RWPE2 (cell line): ENCODE results near the gene TMEM185B.

Experiments used
- ATAC-seq: fragments of 200-7000 bp; cut with Tn5 transposase; 3 replicates; pipeline ENCODE4 v1.9.1; 2021; ENCODE audit warnings: low read depth
- DNase-seq: peaks from one replicate; pipeline ENCODE4 v3.0.0-alpha.2; 2020; ENCODE audit warnings: low spot score
- H3K27ac ChIP-seq: fragments of 450-650 bp; 2 replicates; pipeline ENCODE4 v1.5.1; 2017; ENCODE audit warnings: mild to moderate bottlenecking; ENCODE audit not compliant: poor library complexity, severe bottlenecking
- H3K27me3 ChIP-seq: fragments of 250-450 bp; sonication (Bioruptor Pico); 2 replicates; pipeline ENCODE4 v1.5.1; 2021; ENCODE audit warnings: mild to moderate bottlenecking, moderate library complexity; ENCODE audit not compliant: insufficient read depth, poor library complexity, severe bottlenecking
- H3K36me3 ChIP-seq: fragments of 250-450 bp; sonication (Bioruptor Pico); 2 replicates; pipeline ENCODE4 v1.5.1; 2020; ENCODE audit warnings: low read depth, mild to moderate bottlenecking, moderate library complexity
- H3K4me1 ChIP-seq: fragments of 250-450 bp; sonication (Bioruptor Pico); 2 replicates; pipeline ENCODE4 v1.5.1; 2021; ENCODE audit warnings: mild to moderate bottlenecking, moderate library complexity; ENCODE audit not compliant: insufficient read depth, poor library complexity, severe bottlenecking
- H3K4me3 ChIP-seq: fragments of 250-450 bp; sonication (Bioruptor Pico); 2 replicates; pipeline ENCODE4 v1.5.1; 2021; ENCODE audit warnings: mild to moderate bottlenecking, moderate library complexity; ENCODE audit not compliant: severe bottlenecking
- H3K9me3 ChIP-seq: fragments of 250-450 bp; sonication (Bioruptor Pico); 2 replicates; pipeline ENCODE4 v1.5.1; 2021; ENCODE audit warnings: mild to moderate bottlenecking, moderate library complexity; ENCODE audit not compliant: severe bottlenecking
- TF ChIP-seq, protein P1 (sequence below): fragments of 450-650 bp; IDR thresholded peaks from one replicate; pipeline ENCODE4 v1.5.1; 2017; ENCODE audit warnings: mild to moderate bottlenecking, moderate library complexity; ENCODE audit not compliant: poor library complexity, severe bottlenecking

TMEM185B gene

DNA sequence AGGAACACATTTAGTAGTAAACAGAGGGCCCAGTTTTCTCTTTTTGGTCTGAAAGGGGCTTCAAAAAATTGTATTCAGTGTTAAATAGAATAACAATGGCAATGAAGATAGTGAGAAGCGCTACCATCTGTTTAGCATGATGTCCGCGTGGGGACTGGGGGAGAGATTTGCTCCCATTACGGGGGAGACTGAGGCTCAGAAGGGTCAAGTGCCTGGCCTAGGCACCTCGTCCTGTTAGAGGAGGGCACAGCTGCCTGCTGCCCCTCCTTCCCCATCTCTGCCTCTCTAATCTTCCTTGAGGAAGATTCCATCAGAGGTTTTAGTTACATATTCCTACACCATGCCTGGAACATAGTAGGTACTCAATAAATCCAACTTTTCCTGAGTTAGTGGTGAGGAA, 10.1 kb upstream of the TMEM185B start:
- Histone ChIP-seq H3K27ac (no peak overlapping the region), H3K4me3 (no peak overlapping the region), H3K4me1 (peaks cover 14% of the 10 kb centered on the region), H3K36me3 (no peaks in the 10 kb centered on the region), H3K9me3 (no peaks in the 10 kb centered on the region), H3K27me3 (no peaks in the 10 kb centered on the region)
- DNase-seq (no peak), ATAC-seq (no peak)
- TF ChIP-seq, protein P1, sequence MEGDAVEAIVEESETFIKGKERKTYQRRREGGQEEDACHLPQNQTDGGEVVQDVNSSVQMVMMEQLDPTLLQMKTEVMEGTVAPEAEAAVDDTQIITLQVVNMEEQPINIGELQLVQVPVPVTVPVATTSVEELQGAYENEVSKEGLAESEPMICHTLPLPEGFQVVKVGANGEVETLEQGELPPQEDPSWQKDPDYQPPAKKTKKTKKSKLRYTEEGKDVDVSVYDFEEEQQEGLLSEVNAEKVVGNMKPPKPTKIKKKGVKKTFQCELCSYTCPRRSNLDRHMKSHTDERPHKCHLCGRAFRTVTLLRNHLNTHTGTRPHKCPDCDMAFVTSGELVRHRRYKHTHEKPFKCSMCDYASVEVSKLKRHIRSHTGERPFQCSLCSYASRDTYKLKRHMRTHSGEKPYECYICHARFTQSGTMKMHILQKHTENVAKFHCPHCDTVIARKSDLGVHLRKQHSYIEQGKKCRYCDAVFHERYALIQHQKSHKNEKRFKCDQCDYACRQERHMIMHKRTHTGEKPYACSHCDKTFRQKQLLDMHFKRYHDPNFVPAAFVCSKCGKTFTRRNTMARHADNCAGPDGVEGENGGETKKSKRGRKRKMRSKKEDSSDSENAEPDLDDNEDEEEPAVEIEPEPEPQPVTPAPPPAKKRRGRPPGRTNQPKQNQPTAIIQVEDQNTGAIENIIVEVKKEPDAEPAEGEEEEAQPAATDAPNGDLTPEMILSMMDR: no peak

DNA sequence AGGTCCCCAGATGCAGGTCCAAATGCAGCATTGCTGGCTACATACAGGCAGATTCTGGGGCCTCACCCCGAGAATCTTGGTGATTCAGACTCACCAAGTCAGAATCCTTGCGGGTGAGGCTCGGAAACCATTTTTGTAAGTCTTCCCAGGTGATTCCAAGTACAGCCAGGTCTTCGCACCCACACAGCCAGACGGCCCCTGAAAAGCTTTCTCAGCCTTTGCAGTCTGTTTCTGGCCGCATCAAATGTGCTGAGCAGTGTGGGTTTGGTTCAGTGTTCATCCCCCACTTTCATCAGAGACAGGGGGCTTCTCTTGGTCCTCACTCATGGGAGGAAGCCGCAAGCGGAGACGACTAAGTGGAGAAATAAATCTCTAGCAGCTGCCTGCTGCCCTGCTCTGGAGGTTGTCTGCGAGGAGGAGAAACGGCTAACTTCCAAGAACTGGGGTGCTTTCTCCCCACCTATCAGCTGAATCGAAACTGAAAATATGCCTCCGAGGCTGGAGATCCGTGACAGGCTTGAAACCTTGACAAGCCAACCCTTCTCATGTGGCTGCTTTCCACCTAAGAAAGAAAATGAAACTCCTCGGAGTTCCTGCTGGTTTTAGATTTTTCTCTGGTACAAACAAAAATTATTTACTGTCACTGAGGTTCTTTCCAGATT, 8.9 kb upstream of the TMEM185B start:
- peak overlapping the region; percentile 10 for H3K27ac ChIP-seq
- peak; percentile 53 for ATAC-seq
- H3K27me3 ChIP-seq: no peaks in the 10 kb centered on the region

DNA sequence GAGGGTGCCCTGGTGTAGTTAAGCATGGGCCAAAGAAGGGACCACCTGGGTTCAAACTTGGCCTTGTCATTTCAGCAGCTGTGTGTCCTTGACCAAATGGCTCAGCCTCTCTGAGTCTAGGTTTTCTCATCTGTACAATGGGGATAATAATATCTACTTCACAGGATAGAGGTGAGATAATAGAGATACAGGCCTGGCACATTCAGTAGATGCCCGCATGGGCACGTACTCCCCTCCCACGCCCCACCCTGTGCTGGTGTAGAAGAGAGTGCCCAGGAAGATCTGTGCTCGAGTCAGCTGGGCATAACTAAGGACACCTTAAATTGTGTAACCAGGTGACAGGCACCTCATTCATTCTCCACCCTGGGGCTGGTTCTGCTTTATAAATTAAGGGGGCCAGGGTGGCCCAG, 8.4 kb upstream of the TMEM185B start:
- H3K4me3 ChIP-seq: peak overlapping the region; percentile 20
- peaks cover 5% of the 10 kb centered on the region for H3K4me1 ChIP-seq
- TF ChIP-seq, protein P1: no peak
- H3K27me3 ChIP-seq: no peaks in the 10 kb centered on the region
- H3K36me3 ChIP-seq: no peaks in the 10 kb centered on the region
- no peaks in the 10 kb centered on the region for H3K9me3 ChIP-seq
- ATAC-seq: peak; percentile 24
- no peak for DNase-seq
- peak overlapping the region; percentile 10 for H3K27ac ChIP-seq

More for the DNA sequence above, 8.9 kb upstream of the TMEM185B start:
- TF ChIP-seq, protein P1: no peak
- Histone ChIP-seq H3K4me1 (peaks cover 5% of the 10 kb centered on the region), H3K36me3 (no peaks in the 10 kb centered on the region), H3K9me3 (no peaks in the 10 kb centered on the region), H3K4me3 (peak overlapping the region; percentile 20)
- no peak for DNase-seq

DNA sequence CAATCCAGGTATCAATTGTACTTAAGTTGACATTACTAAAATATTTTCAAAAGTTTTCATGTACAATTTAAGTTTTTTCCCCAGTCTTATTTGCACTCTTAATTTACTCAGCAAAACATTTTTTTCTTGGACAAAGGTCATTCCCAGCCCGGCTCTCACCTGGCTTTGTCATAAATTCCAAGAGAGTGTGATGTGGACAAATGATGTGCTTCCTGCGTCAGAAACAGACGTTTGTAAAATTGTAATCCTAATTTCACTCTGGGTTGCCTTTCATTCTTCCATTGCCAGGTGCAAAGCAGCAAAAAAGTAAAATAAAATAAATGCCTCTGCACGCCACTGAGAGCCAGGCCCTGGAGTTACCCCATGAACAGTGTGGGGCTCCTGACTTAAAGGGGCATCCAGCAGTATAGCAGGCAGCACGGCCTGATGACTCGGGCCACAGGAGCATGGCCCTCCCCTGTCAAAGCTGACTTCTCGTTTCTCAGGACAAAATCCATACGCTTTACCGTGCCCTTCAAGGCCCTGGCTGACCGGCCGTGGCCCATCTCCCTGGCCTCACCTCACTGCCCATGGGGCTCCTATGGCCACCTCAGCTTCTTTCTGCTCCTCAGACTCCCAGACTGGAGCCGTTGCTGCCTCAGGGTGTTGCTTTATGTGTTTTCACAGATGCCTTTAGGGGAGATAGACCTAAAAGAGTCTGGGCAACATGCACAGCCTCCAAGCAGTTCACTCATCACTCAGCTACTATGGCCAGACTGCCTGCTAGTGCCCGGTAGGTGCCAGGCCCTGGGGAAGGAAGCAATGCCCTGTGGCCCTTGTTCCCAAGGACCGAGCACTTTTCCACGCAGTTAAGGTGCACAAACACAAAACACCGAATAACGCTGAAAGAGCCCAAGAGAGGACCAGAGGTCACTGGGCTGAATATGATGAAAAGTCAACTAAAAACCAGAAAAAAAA, 7.6 kb upstream of the TMEM185B start:
- TF ChIP-seq, protein P1: no peak
- no peaks in the 10 kb centered on the region for H3K9me3 ChIP-seq
- H3K4me1 ChIP-seq: peaks cover 5% of the 10 kb centered on the region
- H3K4me3 ChIP-seq: no peak overlapping the region
- ATAC-seq (no peak), DNase-seq (no peak)
- H3K27ac ChIP-seq: no peak overlapping the region
- no peaks in the 10 kb centered on the region for H3K36me3 ChIP-seq
- H3K27me3 ChIP-seq: no peaks in the 10 kb centered on the region
